Left kidney (tissue), 2 donors: ENCODE results near the gene HOXC13. TPM values are rescaled to one million over a fixed set of nuclear protein-coding genes. Genes with fewer than 3 reads are reported as not detected.

Experiments used
- DNase-seq: peaks from one replicate; pipeline ENCODE4 v3.0.0-alpha.2; 2013
- polyA plus RNA-seq: library from polyadenylated mRNA; unstranded; fragments of 120-200 nt; gene quantifications from one replicate; pipeline ENCODE4 v1.2.1, GENCODE V29; 2013; ENCODE audit not compliant: insufficient read length

HOXC13 gene
- polyA plus RNA-seq, 1 donor: 0.05 TPM

DNA sequence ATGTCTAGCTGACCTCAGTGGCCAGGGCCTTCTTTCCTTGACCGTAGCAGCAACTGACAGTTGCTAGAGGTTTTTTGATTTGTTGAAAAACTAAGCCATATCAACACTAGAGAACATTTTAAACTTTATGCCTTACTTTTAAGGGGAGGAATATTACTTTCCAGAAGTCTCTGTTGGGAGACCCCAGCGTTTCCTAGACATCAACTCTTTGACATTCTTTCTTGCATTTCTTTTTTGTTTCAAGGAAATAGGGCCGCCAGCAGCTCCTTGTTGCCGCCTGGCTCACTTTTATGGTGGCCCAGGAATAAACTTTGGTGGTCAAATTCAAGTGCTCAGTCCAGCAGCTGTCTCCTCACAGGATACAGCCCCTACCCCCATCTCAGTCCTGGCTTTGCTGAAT, 31.8 kb downstream of the HOXC13 start:
- DNase-seq: no peak

DNA sequence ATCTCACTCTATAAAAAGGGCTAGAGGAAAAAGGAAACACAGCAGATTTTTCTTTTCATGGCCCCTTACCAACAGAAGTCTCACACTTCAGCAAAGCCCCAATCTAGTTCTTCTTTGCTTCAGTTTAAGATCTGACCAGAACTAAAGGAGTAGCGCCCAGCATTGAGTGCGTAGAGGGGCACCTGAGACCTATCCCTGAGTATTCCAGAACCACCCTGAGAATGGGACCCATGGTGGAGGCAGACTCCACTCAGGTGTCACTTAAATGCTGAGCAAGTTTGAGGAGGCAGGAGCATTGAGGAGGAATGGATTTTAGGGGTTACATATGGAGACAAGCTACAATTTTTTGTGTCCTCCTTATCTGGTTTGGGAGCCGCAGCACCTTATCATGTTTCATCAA, 32.5 kb downstream of the HOXC13 start:
- DNase-seq: no peak

DNA sequence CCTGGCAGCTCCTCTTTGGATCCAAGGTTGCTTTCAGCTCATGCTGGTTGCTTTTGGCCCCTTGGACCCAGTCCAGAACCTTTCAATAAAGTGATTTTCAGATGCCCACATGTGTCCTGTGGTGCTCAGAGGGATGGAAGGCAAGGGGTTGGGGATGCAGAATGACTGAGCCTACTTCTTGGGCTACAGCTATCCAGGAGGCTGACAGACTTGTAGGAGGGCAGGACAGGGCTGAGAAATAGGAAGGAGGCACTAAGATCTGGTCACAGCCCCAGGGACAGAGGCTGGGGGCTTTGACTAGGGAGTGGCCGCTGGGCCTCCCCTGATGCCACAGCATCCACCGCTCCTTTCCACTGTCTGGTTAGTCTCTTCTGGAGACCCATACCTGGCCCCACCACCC, 33.1 kb downstream of the HOXC13 start:
- no peak for DNase-seq

DNA sequence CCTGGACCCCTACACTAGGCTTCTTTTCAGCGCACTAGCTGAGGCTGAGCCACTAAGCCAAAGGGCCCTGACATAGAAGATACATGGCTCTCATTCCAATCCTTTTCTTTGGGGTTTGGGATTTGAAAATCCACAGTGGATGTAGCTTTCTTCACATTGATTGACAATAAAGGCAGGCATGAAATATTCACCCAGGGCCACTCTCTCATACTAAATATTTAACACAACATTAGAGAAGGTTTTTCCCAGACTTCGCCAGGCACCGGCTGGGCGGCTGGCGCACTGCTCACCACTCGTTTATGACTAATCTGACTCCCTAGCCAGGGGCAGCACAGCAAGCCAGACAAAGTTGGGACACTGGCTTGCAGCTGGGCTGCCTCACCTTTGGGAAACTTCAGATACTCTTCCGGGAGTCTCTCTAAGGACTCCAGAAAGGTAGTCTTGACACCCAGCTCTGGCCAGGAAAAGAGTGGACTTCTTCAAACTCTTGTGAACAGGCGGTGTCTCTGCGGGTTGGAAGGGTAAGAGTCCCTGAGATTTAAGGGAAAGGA, 33.6 kb downstream of the HOXC13 start:
- DNase-seq: no peak

DNA sequence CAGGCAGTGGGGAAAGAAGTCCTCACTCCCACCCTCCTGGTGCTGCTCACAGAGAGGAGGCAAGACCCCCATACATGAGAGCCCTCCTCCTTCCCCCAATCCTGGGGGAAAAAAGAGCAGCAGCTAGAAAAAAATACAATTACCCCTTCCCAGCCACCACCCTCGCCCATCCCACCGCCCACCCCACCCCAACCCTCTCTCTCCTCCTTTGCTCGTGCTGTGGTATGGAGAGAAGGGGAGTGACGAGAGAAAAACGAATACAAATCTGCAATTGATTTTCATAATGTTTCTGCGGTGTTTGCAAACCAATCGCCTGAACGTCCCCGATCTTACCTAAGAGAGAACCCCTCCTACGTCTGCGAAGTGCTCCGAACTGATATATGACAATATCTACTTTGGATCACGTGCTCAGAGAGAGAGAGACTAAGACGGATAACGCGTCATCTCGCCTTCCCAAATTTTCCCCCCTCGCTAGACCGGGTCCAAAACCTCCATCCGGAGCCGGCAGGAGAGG, 34.1 kb downstream of the HOXC13 start, which contains the start of gene HOXC11:
TSS of gene HOXC11 (plus strand) at position 405 of the 514 bp plus-strand sequence. CDS start 116 bp downstream, outside the sequence.
- no peak for DNase-seq

DNA sequence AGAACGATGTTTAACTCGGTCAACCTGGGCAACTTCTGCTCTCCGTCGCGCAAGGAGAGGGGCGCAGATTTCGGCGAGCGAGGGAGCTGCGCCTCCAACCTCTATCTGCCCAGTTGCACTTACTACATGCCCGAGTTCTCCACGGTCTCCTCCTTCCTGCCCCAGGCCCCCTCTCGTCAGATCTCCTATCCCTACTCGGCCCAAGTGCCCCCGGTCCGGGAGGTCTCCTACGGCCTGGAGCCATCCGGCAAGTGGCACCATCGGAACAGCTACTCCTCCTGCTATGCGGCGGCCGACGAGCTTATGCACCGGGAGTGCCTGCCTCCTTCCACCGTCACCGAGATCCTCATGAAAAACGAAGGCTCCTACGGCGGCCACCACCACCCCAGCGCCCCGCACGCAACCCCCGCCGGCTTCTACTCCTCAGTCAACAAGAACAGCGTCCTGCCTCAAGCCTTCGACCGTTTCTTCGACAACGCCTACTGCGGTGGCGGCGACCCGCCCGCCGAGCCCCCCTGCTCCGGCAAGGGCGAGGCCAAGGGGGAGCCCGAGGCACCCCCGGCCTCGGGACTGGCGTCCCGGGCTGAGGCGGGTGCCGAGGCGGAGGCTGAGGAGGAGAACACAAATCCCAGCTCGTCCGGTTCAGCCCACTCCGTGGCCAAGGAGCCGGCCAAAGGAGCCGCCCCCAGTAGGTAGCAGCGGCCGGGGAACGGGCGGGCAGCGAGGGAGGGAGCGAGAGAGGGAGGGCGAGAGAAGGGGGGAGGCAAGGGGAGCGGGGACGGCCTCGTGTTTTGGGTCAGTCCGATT, 34.8 kb downstream of the HOXC13 start:
- no peak for DNase-seq

DNA sequence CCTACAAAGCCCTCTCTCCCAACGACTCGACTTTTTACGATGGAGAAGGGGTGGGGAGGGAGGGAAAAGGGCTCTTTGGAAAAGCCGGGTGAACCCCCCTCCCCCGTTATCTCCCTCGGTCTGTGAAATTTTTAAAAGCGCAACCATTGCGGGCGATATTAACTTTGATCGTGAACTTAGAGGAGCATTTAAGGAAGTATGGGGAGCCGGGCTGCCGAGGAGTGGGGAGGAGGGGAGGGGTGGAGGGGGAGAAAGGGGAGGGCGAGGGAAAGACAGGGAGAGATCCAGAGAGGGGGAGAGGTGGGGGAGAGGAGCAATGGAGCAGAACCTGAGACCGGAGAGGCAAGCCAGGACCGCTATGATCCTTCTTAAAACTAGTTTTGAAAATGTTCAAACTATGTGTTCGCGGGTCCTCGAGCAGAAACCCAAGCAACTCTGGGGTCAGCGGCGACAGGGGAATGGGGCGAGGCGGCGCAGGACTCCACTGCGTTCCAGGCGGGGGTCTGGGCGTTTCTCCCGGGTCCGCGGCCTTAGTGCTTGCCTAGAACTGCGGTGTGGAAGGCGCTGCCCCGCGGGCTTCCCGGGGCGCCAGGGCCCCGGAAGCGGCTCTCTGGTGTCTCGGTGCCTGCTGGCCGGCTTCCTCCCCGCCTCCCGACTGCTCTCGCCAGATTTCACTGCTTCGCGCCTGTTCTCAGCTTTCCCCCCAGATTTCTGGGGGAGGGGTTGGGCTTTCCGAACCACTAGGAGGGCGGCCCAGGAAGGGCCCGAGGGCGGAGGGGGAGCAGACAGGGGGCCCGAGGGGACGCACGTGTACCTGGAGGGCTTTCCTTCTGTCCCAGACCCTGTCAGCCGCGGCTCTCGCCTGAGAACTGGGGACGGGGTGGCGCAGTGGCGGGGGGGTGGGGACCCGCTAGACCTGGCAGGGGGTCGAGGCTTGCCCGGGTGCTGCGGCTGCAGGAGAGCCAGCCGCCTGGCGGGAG, 35.7 kb downstream of the HOXC13 start, which contains the start of gene HOTAIR:
TSS of gene HOTAIR (minus strand) at position 871 of the 980 bp plus-strand sequence.
- DNase-seq: no peak

DNA sequence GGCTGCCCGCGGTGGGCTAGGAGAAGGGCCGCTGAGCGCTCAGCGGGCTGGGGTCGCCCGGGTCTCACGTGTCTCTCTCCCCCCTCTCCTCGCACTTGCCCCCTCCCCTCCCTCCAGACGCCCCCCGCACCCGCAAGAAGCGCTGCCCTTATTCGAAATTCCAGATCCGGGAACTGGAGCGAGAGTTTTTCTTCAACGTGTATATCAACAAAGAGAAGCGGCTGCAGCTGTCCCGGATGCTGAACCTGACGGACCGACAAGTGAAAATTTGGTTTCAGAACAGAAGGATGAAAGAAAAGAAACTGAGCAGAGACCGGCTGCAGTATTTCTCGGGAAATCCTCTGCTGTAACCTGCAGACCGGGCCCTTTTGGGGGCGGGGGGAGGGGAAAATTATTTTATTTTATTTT, 36.4 kb downstream of the HOXC13 start:
- DNase-seq: no peak

DNA sequence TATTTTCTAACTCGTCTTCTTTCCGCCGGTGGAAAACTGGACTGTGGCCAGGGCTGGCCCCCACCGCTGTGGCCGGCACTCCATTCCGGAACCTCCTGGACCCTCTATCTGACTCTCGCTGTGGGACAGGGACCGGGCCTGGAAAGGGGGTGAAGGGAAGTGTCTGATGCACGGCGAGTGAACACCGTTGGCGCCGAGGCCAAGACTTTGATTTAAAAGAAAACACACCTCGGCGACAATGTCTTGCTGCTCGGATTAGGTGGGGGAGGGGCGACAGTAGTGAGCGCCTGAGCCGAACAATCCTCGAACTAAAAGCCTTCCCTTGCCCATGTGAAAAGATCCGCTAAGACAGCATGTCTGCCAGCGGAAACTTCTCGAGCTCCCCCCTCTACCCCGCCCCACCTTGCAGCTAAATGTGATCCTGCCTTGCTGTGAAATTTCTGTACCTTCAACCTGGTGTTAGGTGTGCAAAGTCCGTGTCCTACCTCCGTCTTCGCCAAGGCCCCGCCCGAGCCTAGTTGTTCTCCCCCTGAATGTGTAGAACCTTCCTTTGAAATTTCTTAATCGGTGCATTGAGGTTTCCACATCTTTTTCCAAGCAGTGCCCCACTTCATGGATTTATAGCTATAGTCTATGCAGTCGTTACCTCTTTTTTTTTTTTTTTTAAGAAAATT, 37.0 kb downstream of the HOXC13 start:
- DNase-seq: no peak

DNA sequence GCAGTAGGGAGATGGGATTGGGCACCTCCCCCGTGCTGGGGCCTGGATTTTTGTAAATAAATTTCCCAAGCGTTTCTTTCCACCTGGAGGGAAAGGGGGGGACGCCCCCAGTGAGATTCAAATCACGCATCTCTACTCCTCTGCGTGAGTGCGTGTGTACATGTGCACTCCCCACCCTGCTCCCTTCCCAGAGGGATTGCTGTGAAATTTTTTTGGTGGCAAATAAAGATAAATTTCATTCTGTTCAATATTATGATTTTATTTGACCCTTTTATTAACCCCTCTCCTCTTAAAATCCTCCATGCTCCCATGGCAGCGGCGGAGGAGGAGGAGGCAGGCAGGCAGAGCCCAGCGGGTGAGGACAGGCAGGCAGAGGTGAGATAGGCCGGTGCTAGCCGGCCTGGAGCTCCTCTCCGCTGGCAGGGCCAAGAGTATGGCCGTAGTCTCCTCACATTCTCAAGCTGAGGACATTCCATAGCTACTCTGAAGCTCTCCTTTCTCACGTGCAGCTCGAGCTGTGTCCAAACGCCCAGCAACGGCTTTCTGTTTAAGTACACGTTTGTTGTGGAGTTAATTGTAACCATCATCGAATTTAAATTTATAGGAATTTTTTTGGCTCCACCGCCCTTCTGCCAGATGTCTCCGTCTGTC, 37.7 kb downstream of the HOXC13 start:
- DNase-seq: no peak

DNA sequence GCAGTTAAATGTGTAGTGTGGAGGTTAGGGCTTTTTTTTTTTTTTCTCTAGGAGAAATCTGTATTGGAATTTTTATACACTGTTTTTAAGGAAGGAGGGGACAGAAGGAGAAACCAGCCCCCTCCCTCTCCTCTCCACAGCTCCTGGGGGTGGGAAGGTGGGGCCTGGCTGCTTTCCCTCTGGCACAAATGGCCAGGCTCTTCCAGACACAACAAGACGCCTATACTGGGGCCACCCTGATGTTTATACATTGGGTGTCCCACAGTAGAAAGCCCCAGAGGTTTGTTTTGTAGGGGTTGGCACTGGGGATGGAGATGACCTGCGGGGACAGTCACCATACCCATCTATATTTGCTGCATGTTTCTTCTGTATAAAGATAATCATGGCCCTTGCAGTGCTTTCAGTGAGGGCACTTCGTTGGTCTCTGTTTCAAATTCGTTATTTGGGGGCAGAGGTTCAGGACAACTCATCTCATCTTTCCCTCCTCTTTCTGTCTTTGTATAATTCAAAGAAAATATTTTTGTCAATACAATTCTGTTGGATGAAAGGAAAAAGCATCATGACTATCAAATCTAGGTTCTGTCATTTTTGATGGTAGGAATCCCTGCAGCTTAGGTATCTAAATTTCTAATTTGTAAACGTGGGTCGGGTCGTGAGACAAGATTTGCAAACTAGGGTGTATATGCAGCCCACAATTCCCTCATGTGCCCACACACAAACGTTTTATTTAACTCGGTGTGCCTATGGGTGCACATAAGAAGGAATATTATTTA, 38.4 kb downstream of the HOXC13 start:
- DNase-seq: no peak

DNA sequence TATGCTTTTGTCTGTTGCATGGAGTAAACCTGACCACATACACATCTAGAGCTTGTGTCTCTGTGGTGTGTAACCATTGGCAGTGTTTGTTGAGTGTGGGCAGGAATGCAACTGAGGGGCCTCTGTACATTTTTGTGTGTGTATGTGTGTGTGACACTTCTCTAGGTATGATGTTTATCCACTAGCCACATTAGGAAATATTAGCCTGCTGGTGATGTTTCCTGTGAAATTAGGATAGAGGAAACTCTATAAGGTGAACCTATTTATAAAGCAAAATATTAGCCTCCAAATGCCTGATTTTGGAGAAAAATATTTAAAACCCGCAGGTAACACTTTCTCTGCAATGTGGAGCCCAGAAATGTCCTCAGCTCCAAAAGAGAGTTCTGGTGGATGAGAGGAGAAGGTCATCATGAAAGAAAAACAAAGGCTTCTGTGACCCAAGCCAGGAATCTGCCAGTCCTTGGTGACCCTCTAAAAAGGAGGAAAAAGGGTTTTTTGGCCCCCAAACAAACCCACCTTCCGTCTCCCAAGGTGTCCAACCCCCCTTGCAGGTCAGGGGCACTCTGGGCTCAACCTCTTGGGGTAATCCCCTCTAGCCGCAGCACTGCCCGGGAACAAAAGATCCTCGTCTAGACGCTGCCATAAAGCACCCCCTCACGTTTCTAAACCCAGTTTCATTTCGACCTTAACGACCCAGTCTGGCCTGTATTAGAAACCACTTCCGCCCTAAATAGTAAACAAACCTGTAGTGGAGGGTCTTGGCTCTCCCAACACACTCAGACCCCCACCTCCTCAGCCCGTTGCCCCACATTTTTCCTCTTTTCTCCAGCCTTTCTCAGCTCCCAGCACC, 39.2 kb downstream of the HOXC13 start:
- DNase-seq: no peak

DNA sequence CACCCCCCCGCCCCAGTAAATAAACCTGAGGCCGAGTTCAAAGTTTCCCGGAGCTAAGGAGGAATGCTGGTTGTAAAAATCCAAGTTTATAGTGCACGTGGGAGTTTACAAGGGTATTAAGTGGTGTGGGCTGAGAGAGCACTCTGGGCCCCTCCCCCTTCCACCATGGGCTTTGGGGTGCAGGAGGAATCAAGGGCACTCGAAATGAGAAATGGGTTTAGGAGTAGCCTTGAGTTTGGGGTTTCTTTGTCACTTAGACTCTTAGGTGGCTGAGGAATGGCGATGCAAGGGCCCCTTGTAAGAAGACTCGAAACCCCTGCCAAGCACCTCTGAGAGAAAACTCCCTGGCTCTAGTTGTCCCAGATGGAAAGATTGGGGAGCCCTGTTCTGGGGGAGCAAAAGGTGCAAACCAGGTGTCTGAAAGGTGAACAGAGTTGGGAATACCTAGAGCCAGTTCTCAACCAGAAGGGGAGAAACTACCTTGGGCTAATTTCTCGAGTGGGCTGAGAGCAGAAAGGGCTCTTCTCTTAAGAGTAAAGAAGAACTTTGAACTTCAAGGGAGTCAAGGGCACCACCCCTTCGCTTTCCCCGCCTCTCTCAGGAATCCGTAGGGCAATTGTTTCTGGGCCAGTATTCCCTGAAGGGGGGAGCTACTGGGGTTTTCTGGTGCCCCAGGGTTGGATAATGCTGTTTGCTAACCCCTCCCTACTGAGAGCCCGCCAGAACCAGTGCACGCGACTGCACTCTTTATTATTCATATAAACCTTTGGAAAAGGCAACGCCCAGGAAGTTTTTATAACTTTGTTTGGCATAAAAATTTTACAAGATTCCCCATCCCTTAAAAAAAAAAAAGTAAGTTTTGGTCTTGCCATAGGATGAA, 40.1 kb downstream of the HOXC13 start:
- no peak for DNase-seq

DNA sequence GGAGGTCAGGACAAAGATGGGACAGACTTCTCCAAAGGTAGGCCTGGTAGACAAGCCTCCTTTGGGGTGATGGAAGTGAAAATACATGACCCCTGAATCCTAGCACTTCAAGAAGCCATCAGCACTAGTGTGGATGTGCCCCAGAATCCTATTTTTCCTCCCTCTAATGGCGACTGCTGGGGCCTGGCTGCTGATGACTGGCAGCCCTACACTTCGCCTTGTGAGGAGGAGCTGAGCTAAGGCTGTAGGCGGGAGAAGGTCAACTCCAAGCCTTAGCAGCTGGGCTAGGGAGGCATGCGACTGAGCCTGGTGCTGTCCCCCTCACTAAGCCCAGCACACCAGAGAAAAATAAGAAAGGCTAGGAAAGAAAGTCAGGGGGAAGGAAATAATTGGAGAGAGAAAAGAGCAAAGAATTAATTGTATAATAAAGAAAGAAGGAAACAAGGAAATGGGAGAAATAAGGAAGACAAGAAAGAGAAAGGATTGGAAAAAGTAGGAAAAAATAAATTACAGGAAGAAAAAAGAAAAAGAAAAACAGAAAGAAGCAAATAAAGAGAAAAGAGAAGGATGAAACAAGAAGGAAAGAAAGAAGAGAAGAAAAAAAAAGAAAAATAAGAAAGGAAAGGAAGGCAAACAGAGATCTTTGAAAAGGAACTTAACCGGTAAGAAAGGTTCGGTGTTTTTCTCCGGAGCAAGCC, 41.6 kb downstream of the HOXC13 start:
- no peak for DNase-seq

DNA sequence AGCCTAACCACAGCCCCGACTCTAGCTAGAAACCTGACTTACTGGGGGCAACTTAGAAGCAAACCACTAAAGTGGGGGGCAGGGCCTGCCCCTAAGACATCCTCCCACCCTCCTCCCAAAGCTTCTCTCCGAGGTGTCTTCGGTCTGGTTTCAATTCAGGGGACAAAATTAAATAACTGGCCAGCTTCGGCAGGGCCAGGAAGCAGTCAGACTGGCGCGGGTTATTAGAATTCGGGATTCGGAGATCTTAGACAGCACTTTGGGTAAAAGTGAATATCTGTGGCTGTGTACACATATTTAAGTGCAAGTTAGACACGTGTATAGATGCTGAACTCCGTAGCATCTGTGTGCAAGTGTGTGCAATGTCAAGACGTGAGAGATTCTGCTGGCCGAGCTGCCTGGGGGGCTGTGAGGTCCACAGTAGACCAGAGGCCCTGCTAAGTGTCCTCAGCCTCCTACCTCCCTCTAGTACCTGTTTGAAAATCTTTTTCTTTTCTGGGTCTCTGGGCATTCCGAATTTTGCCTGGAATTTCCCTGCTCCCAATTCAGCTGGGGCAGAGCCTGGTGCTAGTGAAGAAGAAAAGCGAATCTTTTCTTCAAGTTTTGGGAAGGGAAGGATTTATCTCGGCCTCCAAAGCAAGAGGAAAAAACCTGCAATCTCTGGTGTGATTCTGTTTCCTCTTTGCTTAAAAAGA, 42.3 kb downstream of the HOXC13 start:
- no peak for DNase-seq

DNA sequence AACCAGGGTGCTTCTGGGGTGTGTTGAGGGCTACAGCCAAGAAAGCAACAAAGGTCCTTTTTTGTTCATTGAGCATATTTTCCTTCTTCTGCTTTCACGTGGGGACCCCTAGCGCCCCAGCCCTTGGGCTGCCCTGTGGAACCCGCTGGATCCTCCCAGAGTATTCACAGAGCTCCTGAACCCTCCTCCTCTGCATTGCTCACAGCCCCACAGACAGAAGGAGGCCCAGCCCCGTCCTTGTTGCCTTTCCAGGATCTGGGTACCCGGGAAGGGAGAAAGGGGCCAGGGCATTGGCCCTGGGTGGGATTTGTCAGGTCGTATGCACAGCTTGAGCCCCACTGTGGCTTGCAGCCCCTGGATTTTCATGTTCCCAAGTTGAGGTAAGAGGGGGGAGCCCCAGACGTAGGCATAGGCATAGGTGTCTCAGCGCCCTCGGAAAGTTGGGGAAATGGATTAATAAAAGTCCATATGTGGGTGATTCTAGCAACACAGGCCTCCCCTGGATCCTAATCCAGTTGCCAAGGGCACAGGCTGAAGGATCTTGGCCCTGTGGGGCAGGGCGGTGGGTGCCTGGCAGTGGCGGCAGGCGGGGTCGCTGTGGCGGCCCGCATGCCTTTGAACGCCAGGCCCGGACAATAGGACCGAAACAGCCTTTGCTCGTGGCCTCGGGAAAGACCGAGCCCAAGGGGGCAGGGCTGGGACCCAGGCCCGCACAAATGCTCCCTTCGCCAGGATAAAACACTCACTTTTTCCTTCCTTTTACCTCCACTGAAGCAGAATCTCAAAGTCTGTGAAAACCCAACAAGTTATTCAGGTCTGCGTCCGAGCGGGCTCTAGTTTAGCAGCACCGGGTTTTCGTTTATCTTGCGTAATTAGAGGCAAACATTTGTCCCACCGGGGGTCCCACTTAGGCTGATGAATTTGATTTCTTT, 43.3 kb downstream of the HOXC13 start:
- DNase-seq: no peak
